Heart left ventricle (tissue), 16 donors: Measurements from ENCODE around the gene NKAIN4. TPM values are rescaled to one million over a fixed set of nuclear protein-coding genes. Genes with fewer than 3 reads are reported as not detected.

Experiments used
- ATAC-seq, 4 donors: fragments of 200-7000 bp; cut with Tn5 transposase; one replicate each; pipeline ENCODE4 v1.9.1; 2020 to 2022; ENCODE audit warnings: moderate library complexity in 4 of 4, mild to moderate bottlenecking in 3 of 4, moderate number of reproducible peaks in 1 of 4
- DNase-seq, 5 donors: peaks; one replicate each; pipeline ENCODE4 v3.0.0-alpha.2; 2020
- H3K27ac ChIP-seq, 12 donors: fragments of 200-600 bp; sonication (generic) in 4 of 12; one replicate each; pipeline versions ENCODE4 v1.5.0 to v1.8.0; 2016 to 2022; ENCODE audit warnings: mild to moderate bottlenecking in 2 of 12
- H3K27me3 ChIP-seq, 9 donors: fragments of 200-600 bp; sonication (generic) in 2 of 9; one replicate each; pipeline versions ENCODE4 v1.5.1 to v1.8.0; 2016 to 2022; ENCODE audit warnings: mild to moderate bottlenecking in 3 of 9
- H3K36me3 ChIP-seq, 9 donors: fragments of 200-600 bp; sonication (generic) in 2 of 9; one replicate each; pipeline versions ENCODE4 v1.5.0 to v1.8.0; 2018 to 2022; ENCODE audit warnings: mild to moderate bottlenecking in 2 of 9
- H3K4me1 ChIP-seq, 12 donors: fragments of 200-600 bp; sonication (generic) in 4 of 12; one replicate each; pipeline versions ENCODE4 v1.5.0 to v1.8.0; 2016 to 2022; ENCODE audit warnings: mild to moderate bottlenecking in 3 of 12
- H3K4me3 ChIP-seq, 12 donors: fragments of 200-600 bp; sonication (generic) in 4 of 12; one replicate each; pipeline versions ENCODE4 v1.5.0 to v1.8.0; 2017 to 2022; ENCODE audit warnings: mild to moderate bottlenecking in 9 of 12, moderate library complexity in 4 of 12
- H3K9me3 ChIP-seq, 12 donors: fragments of 200-600 bp; sonication (generic) in 4 of 12; one replicate each; pipeline versions ENCODE4 v1.5.0 to v1.8.0; 2016 to 2022; ENCODE audit warnings: mild to moderate bottlenecking in 1 of 12
- POLR2A ChIP-seq, 2 donors: fragments of 450-650 bp; IDR thresholded peaks; one replicate each; pipeline ENCODE4 v1.6.1; 2017; ENCODE audit warnings: antibody characterized with exemption in 2 of 2, mild to moderate bottlenecking in 2 of 2, moderate library complexity in 2 of 2
- WGBS, 4 donors: extraction: QIAGEN DNeasy Blood & Tissue Kit in 2 of 4; methylation state at CpG; one replicate each; pipeline versions ENCODE4 v1.1.5 to v1.1.7; 2013 to 2018; 5-methylcytosine and 5-hydroxymethylcytosine counted together
- intact Hi-C, 10 donors: fragments of 100-400 bp; cut with DNase I; formaldehyde crosslinking; loops; one replicate each; pipeline versions ENCODE4 v1.11.1 to v1.14.2; 2022
- polyA plus RNA-seq, 2 donors: library from polyadenylated mRNA; stranded (reverse); fragments of 200-250 nt; gene quantifications; one replicate each; pipeline ENCODE4 v1.2.3, GENCODE V29; 2013
- total RNA-seq, 9 donors: library from RNA; depleted of rRNA in 2 of 9; stranded (reverse); fragments of >200 nt in 2 of 9; fragmentation: NEBNext Ultra II Directional in 3 of 9; extraction: Animal tissue kit (Norgen Biotek cat#: 25700) in 3 of 9; gene quantifications; one replicate each; pipeline versions ENCODE4 v1.1.0 to v1.2.4, GENCODE V29; 2016 to 2023
- TF ChIP-seq, protein P1 (sequence below), 12 donors: fragments of 200-600 bp; sonication (generic) in 4 of 12; IDR thresholded peaks; one replicate each; pipeline versions ENCODE4 v1.5.0 to v1.8.0; 2018 to 2022; ENCODE audit warnings: antibody characterized with exemption in 12 of 12, mild to moderate bottlenecking in 5 of 12
- donor health status: ischemic (EF 13 %, LVEDD 7.1; RV severe dilation, severe dysfunction).
- donor health status: healthy with polysubstance abuse.
- donor health status: DM: no; HTN: yes; CAD: no.
- donor health status: DM: no; HTN: no; CAD: no.
- donor health status: ischemic (EF 25% LVEDD 6.9; RV normal size, moderate dysfunction).
- donor health status: ischemic (EF 25% LVEDD 5.7; RV mildly dilated, moderate dysfunction).
- donor health status: healthy.
- donor health status: DM: yes; HTN: yes; CAD: no.
- donor health status: ischemic (EF 35%, LVEDD 5.7; RV mildly dilated, moderate dysfunction).
- donor health status: nonischemic (EF 11% LVEDD 7.7; RV severe dilation, severe dysfunction).
- donor health status: DM: yes; HTN: yes; CAD: no.
- donor health status: PGD.
- donor health status: ischemic (EF 29% LVEDD 5.4; RV normal size, mild dysfunction).
- donor health status: nonischemic (EF 23%, LVEDD 6.1; RV moderate dilation, normal function).

NKAIN4 gene
- total and polyA plus RNA-seq, 11 donors: not detected

DNA sequence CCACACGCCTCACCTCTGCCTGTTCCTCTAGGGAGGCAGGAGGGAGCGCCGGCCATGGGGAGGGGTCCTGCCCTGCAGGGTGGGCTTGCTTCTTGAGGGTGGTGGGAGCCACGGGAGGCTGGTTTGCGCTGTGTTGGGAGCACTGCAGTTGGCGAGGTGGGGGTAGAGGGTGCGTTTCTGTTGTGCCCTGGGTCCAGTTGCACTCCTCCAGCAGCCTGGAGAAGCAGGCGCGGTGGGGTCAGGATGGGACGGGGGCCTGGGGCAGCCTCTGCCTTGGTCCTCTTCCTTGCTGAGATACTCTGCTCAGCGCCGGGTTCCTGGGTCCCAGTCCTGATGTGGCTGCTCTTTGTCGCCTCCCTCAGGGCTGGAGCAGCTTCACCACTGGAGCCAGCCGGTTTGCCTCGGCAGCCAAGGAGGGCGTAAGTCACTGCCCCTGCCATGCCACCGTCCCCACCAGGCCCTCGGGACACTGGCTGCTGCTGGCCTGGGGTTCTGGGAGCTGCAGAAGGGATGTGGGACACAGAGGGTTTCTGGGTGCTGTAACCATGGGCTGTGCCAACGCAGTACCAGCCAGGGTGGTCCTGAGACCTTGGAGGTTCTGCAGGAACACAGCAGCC, 26.8 kb upstream of the NKAIN4 start:
- Histone ChIP-seq H3K4me1 (peaks cover 0 to 5% (median 0%) of the 10 kb centered on the region in 12 donors), H3K9me3 (no peaks in the 10 kb centered on the region), H3K27ac (no peak overlapping the region), H3K4me3 (no peak overlapping the region), H3K36me3 (peaks cover 3 to 96% (median 77%) of the 10 kb centered on the region in 9 donors), H3K27me3 (no peaks in the 10 kb centered on the region)
- ATAC-seq: no peak
- intact Hi-C loops: no loop called here
- peak in 1 of 5 donors; percentile 14 for DNase-seq
- TF ChIP-seq, protein P1, sequence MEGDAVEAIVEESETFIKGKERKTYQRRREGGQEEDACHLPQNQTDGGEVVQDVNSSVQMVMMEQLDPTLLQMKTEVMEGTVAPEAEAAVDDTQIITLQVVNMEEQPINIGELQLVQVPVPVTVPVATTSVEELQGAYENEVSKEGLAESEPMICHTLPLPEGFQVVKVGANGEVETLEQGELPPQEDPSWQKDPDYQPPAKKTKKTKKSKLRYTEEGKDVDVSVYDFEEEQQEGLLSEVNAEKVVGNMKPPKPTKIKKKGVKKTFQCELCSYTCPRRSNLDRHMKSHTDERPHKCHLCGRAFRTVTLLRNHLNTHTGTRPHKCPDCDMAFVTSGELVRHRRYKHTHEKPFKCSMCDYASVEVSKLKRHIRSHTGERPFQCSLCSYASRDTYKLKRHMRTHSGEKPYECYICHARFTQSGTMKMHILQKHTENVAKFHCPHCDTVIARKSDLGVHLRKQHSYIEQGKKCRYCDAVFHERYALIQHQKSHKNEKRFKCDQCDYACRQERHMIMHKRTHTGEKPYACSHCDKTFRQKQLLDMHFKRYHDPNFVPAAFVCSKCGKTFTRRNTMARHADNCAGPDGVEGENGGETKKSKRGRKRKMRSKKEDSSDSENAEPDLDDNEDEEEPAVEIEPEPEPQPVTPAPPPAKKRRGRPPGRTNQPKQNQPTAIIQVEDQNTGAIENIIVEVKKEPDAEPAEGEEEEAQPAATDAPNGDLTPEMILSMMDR (IDR thresholded peaks at IDR 0.05): no peak
- TF ChIP-seq POLR2A (IDR thresholded peaks at IDR 0.05): no peak
- WGBS, 4 donors: 83 to 93% (median 87%) methylated on average over 13 to 19 of the region's 19 CpGs

DNA sequence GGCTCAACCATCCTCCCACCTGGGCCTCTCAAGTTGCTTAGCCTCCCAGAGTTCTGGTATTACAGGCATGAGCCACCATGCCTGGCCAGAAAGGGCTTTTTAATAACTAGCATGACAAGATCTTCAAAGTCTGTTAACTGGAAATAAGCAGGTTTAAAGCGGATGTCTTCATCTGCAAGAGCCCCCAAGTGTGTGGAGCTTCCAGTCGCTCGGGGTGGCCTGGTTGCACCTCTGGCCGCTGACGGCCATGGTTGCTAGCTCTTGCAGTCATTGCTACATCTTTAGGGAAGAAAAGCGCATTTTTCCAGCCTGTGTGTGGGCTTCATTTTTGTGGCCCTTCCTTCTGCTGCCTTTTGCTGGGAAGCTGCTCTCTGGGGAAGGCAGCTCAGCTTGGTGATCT, 26.1 kb upstream of the NKAIN4 start:
- no peaks in the 10 kb centered on the region for H3K9me3 ChIP-seq
- TF ChIP-seq POLR2A (IDR thresholded peaks at IDR 0.05): no peak
- TF ChIP-seq, protein P1 (IDR thresholded peaks at IDR 0.05): no peak
- peaks cover 3 to 95% (median 71%) of the 10 kb centered on the region in 9 donors for H3K36me3 ChIP-seq
- intact Hi-C loops: no loop called here
- H3K4me3 ChIP-seq: no peak overlapping the region
- H3K4me1 ChIP-seq: peaks cover 0 to 5% (median 0%) of the 10 kb centered on the region in 12 donors
- H3K27me3 ChIP-seq: no peaks in the 10 kb centered on the region
- DNase-seq: peak in 1 of 5 donors; percentile 11
- 93 to 99% (median 98%) methylated on average over 6 of the region's 6 CpGs for WGBS, 4 donors
- no peak overlapping the region for H3K27ac ChIP-seq
- ATAC-seq: no peak

GRCh38 chr20:63279931-63280330, 25.7 kb upstream of the NKAIN4 start:
- peaks cover 0 to 8% (median 2%) of the 10 kb centered on the region in 12 donors for H3K4me1 ChIP-seq
- 95 to 97% (median 95%) methylated on average over 15 of the region's 15 CpGs for WGBS, 4 donors
- H3K9me3 ChIP-seq: no peaks in the 10 kb centered on the region
- TF ChIP-seq, protein P1 (IDR thresholded peaks at IDR 0.05): no peak
- TF ChIP-seq POLR2A (IDR thresholded peaks at IDR 0.05): no peak
- H3K27ac ChIP-seq: no peak overlapping the region
- no peak overlapping the region for H3K4me3 ChIP-seq
- DNase-seq (no peak), ATAC-seq (no peak)
- intact Hi-C loops: no loop called here
- no peaks in the 10 kb centered on the region for H3K27me3 ChIP-seq
- peaks cover 3 to 91% (median 70%) of the 10 kb centered on the region in 9 donors for H3K36me3 ChIP-seq

DNA sequence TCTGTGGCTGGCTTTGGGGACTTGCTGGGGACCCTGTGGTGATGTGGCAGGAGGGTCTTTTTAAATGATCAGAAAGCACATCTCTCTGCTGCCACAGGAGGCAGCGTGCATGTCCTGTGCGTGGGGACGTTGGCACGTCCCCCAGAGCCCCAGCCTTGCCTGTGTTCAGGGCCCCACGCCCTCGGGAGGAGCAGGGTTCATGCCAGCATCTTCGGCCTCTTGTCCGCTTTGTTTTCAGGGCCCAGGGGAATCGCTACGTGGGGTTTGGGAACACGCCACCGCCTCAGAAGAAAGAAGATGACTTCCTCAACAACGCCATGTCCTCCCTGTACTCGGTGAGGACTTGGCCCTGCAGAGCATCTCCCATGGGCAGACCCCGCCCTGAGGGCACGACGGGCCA, 24.4 kb upstream of the NKAIN4 start:
- ATAC-seq (no peak), DNase-seq (no peak)
- no peak for TF ChIP-seq POLR2A (IDR thresholded peaks at IDR 0.05)
- TF ChIP-seq, protein P1 (IDR thresholded peaks at IDR 0.05): no peak
- 77 to 83% (median 80%) methylated on average over 17 of the region's 17 CpGs for WGBS, 4 donors
- H3K4me1 ChIP-seq: peaks cover 0 to 21% (median 15%) of the 10 kb centered on the region in 12 donors
- H3K9me3 ChIP-seq: no peaks in the 10 kb centered on the region
- no peaks in the 10 kb centered on the region for H3K27me3 ChIP-seq
- no peak overlapping the region for H3K4me3 ChIP-seq
- peaks cover 3 to 84% (median 70%) of the 10 kb centered on the region in 9 donors for H3K36me3 ChIP-seq
- no peak overlapping the region for H3K27ac ChIP-seq
- intact Hi-C loops: no loop called here
